Measurements from ENCODE around the gene PCYT2.

DNA sequence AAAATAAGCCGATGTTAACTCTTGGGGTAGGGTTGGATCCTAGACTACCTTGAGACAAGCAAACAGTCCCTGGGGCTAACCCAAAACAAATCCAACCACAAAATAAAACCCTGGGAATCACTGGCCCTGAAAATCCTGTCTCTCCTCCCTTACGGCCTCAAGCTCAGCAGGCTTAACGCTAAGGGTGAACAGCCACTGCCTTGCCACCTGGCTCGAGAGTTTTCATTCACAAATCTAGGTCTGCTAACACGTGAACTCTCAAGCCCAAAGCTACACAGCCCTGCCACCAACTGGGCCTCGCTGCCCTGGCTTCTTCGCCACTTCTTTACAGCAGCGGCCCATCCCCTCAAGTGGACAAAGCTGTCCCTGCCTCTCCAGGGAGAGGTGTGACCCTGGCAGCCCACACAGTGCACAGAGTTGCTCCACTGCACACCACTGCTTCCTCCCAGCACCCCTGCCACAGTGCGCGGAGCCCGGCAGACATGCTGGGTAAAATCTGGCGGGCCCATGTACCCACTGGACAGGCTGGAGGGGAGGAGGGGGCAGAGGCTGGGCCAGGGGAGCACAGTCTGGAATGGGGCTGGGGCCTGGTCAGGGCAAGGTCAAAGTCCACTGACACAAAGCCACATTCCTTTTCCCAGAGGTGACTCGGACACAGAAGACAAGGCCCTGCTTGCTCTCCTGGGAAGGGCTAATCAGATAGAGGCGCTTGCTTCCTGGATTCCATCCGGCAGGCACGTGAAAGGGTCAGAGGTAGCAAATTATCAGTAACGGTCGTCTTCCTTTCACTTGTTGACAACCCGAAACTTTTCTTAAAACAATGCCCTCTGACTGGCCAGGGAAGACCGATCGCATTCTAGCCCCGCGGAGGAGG lies 996 bp downstream of the PCYT2 start:
- TF ChIP-seq, protein P1, sequence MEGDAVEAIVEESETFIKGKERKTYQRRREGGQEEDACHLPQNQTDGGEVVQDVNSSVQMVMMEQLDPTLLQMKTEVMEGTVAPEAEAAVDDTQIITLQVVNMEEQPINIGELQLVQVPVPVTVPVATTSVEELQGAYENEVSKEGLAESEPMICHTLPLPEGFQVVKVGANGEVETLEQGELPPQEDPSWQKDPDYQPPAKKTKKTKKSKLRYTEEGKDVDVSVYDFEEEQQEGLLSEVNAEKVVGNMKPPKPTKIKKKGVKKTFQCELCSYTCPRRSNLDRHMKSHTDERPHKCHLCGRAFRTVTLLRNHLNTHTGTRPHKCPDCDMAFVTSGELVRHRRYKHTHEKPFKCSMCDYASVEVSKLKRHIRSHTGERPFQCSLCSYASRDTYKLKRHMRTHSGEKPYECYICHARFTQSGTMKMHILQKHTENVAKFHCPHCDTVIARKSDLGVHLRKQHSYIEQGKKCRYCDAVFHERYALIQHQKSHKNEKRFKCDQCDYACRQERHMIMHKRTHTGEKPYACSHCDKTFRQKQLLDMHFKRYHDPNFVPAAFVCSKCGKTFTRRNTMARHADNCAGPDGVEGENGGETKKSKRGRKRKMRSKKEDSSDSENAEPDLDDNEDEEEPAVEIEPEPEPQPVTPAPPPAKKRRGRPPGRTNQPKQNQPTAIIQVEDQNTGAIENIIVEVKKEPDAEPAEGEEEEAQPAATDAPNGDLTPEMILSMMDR (IDR thresholded peaks at IDR 0.05) = no peak
- no peak for TF ChIP-seq POLR2A (IDR thresholded peaks at IDR 0.05)
